GM12892 (cell line): ENCODE measurements around the gene SLC5A2.

Source experiments
- POLR2A ChIP-seq: IDR thresholded peaks from 2 replicates; pipeline ENCODE4 v1.6.1; 2011; ENCODE audit warnings: low read depth, low read length, control low read depth
- POLR2AphosphoS5 ChIP-seq: IDR thresholded peaks from 2 replicates; pipeline ENCODE4 v1.6.1; 2011; ENCODE audit warnings: low read depth, low read length, control low read depth
- TAF1 ChIP-seq: IDR thresholded peaks from 2 replicates; pipeline ENCODE4 v1.6.1; 2011; ENCODE audit warnings: low read depth, mild to moderate bottlenecking, control low read depth, low read length, borderline replicate concordance

GRCh38 chr16:31486045-31486444, 3.1 kb downstream of the SLC5A2 start:
- TF ChIP-seq POLR2AphosphoS5 (no peak), POLR2A (no peak), TAF1 (no peak)
